Esophagus (tissue), 2 donors: ENCODE results near the gene MACROD2. TPM values are rescaled to one million over a fixed set of nuclear protein-coding genes. Genes with fewer than 3 reads are reported as not detected.

ENCODE experiments used
- H3K27ac ChIP-seq, 2 donors: one replicate each; pipeline ENCODE4 v1.5.1; 2013; ENCODE audit warnings: low read depth in 2 of 2, mild to moderate bottlenecking in 2 of 2, inconsistent platforms in 1 of 2, low read length in 1 of 2, moderate library complexity in 1 of 2
- H3K27me3 ChIP-seq, 2 donors: one replicate each; pipeline ENCODE4 v1.6.1; 2013; ENCODE audit warnings: low read length in 2 of 2, control low read depth in 1 of 2, mild to moderate bottlenecking in 1 of 2; ENCODE audit not compliant: insufficient read depth in 2 of 2, control insufficient read depth in 1 of 2
- H3K36me3 ChIP-seq, 2 donors: one replicate each; pipeline ENCODE4 v1.6.1; 2013; ENCODE audit warnings: low read length in 1 of 2; ENCODE audit not compliant: control insufficient read depth in 2 of 2, insufficient read depth in 2 of 2
- H3K4me1 ChIP-seq, 2 donors: one replicate each; pipeline ENCODE4 v1.6.1; 2013; ENCODE audit warnings: low read length in 1 of 2; ENCODE audit not compliant: control insufficient read depth in 2 of 2, insufficient read depth in 2 of 2
- H3K4me3 ChIP-seq, 2 donors: one replicate each; pipeline ENCODE4 v1.5.1; 2013; ENCODE audit warnings: low read length in 2 of 2, mild to moderate bottlenecking in 2 of 2, low read depth in 1 of 2, moderate library complexity in 1 of 2
- H3K9me3 ChIP-seq, 2 donors: one replicate each; pipeline ENCODE4 v1.6.1; 2013; ENCODE audit warnings: mild to moderate bottlenecking in 2 of 2, low read depth in 1 of 2, low read length in 1 of 2, moderate library complexity in 1 of 2; ENCODE audit not compliant: control insufficient read depth in 2 of 2, insufficient read depth in 1 of 2
- WGBS, 2 donors: extraction: QIAGEN DNeasy Blood & Tissue Kit; methylation state at CpG; one replicate each; pipeline ENCODE4 v1.1.7; 2013; 5-methylcytosine and 5-hydroxymethylcytosine counted together
- polyA plus RNA-seq, 2 donors: library from polyadenylated mRNA; stranded (reverse); fragments of 200-250 nt; gene quantifications; one replicate each; pipeline ENCODE4 v1.2.3, GENCODE V29; 2013
- donor health status: healthy with polysubstance abuse.
- donor health status: Bipolar disorder and iron deficiency.

Gene MACROD2
- polyA plus RNA-seq, 2 donors: 0.64 to 1.9 TPM

DNA sequence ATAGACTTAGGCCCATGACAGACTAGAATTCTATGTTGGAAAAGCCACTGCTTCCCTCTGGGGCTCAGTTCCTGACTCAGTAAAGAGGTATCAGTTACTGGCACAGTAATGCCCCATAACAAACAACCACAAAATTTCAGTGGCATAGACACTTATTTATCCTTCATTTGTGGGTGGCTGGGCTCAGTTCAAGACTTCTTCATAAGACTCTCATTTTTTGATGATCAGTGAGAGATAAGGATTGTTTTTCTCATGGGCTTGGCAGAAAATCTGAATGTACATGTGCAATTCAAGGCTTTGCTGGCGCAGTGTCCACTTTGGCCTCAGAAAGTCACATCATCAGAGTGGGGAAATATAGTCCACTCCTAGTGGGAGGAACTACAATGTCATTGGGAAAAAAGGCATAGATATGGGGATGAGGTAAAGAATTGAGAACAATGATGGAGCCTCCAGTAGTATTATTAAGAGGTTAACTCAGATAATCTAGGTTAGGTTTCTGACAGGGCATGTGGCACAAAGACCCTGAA, 726.7 kb downstream of the MACROD2 start:
- no peak overlapping the region for H3K4me3 ChIP-seq
- H3K4me1 ChIP-seq: no peaks in the 10 kb centered on the region
- no peaks in the 10 kb centered on the region for H3K36me3 ChIP-seq
- H3K27me3 ChIP-seq: no peaks in the 10 kb centered on the region
- no peak overlapping the region for H3K27ac ChIP-seq
- 93 to 94% methylated on average over 1 of the region's 1 CpG for WGBS, 2 donors
- no peaks in the 10 kb centered on the region for H3K9me3 ChIP-seq

DNA sequence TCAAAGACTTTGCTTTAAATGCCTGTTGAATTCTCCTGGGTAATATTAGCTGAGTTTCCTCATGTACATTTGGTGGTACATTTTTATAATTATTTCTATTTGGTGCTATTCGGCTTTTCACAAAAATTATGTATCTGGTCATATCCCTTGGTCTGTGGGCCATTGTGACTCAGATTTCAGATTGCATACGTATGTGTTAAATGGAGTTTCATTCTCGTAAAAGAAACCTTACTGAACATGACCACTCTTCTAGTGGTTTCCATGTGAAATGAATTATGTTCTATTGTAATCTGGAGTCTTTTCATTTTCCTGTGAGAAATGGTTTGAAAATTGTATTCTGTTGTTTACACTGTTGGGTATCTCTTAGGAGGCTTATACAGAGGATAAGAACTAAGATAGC, 728.3 kb downstream of the MACROD2 start:
- no peak overlapping the region for H3K4me3 ChIP-seq
- WGBS, 2 donors: 91 to 95% methylated on average over 3 of the region's 3 CpGs
- H3K27me3 ChIP-seq: no peaks in the 10 kb centered on the region
- H3K4me1 ChIP-seq: no peaks in the 10 kb centered on the region
- no peaks in the 10 kb centered on the region for H3K9me3 ChIP-seq
- no peak overlapping the region for H3K27ac ChIP-seq
- H3K36me3 ChIP-seq: no peaks in the 10 kb centered on the region

DNA sequence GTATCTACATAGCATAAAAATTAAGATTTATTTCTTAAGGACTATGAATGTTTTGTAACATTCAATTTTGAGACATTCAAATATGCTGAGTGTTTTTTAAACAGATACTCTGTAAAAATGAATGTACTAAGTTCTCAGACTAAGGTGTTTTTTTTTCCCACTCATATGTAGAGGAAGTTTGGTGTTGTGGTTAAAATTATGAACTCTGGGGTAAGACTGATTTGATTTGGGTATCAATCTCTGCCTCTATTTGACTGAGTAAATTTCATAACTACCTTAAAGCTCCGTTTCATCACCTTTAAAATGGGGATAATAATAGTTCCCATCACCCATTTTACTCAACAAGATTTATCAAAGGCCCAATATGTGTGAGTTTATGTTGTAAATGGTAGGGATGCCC, 728.7 kb downstream of the MACROD2 start:
- no peak overlapping the region for H3K27ac ChIP-seq

DNA sequence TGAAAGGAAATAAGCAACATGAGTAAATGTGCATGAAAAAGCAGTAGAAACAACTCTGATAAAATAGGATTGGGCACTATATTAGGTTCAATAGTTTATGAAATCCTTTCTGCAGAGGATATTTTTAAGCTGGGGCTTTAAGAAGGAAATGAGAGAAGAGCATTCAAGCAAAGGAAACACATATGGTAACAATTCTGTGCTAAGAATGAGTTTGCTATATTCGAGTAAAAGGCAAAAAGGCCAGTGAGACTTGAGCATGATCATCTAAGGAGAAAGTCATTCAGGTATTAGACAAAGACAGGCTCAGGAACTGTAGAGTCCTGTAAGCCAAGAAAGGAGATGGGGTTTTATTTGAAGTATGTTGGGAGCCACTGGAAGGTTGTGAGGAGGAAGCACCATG, 729.2 kb downstream of the MACROD2 start:
- no peaks in the 10 kb centered on the region for H3K36me3 ChIP-seq
- H3K27me3 ChIP-seq: no peaks in the 10 kb centered on the region
- H3K9me3 ChIP-seq: no peaks in the 10 kb centered on the region
- no peak overlapping the region for H3K27ac ChIP-seq
- H3K4me1 ChIP-seq: no peaks in the 10 kb centered on the region
- 59 to 60% methylated on average over 1 of the region's 1 CpG for WGBS, 2 donors
- H3K4me3 ChIP-seq: no peak overlapping the region

More for the DNA sequence above, 728.7 kb downstream of the MACROD2 start:
- H3K27me3 ChIP-seq: no peaks in the 10 kb centered on the region
- H3K4me1 ChIP-seq: no peaks in the 10 kb centered on the region
- no peaks in the 10 kb centered on the region for H3K9me3 ChIP-seq
- WGBS, 2 donors: 76 to 84% methylated on average over 1 of the region's 1 CpG
- no peak overlapping the region for H3K4me3 ChIP-seq
- H3K36me3 ChIP-seq: no peaks in the 10 kb centered on the region

DNA sequence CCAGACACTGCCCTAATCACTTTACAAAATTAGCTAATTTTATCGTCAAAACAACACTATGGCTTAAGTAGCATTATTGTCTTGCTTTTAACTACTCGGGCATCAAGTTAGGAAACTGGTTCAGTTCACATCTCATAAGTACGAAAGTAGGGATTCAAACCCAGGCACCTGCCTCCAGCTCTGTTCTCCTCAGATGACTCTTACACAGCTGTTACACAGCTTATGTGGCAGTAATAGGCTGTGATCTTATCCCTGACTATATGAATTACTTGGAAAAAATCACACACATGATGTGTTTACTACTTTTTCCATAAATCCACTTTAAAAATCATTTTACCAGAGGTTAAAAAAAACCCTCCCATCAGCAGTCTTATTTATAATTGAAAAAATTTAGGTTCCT, 731.3 kb downstream of the MACROD2 start:
- Histone ChIP-seq H3K36me3 (no peaks in the 10 kb centered on the region), H3K4me1 (no peaks in the 10 kb centered on the region), H3K4me3 (no peak overlapping the region), H3K27me3 (no peaks in the 10 kb centered on the region), H3K27ac (no peak overlapping the region), H3K9me3 (no peaks in the 10 kb centered on the region)
- WGBS, 2 donors: 94 to 98% methylated on average over 3 of the region's 3 CpGs

DNA sequence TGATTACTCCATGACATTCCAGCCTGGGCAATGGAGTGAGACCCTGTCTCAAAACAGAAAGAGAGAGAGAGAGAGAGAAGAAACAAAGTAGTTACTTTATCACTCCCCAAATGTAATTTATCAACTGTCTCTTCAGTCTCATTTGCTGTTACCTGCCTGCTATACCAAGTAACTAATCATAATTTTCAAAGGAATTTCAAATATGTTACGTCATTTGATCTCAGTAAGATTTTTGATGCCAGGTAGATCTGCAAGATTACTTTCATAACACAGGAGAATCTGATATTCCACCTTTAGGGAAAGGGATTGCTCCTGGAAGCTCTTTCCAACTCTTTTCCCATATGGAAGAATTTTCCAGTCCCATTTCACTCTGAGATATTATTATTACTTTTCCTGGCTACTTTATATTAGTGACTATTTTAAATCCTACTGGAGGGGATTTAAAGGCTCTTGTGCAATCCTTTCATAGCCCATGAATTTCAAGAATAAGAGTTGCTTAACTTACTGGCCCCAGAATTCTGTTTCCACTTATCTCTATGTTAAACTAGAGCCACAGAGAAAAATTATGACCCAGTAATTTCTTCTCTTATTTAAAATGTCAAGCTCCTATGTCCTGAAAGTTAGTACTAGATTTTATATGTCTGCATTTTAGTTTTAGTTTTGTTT, 732.3 kb downstream of the MACROD2 start:
- Histone ChIP-seq H3K4me3 (no peak overlapping the region), H3K27me3 (no peaks in the 10 kb centered on the region), H3K36me3 (no peaks in the 10 kb centered on the region), H3K4me1 (no peaks in the 10 kb centered on the region), H3K9me3 (no peaks in the 10 kb centered on the region), H3K27ac (no peak overlapping the region)
- 91 to 92% methylated on average over 1 of the region's 1 CpG for WGBS, 2 donors

DNA sequence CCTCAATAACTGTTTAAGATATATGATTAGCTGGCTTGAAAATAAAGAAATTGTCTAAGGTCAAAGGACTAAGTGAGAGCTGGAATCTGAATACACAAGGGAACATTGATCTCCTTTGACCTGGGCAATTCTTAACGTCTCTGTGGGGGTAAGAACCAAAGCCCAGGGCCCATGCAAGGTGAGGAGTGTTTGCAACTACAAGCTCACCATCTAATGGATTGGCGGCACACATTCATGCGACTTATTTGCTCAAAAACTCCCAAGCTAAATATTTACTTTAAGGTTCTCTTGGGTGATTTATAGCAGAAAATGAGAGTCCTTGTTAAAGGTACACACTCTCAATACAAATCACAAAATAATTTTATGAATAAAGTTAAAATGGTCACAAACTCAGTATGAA, 734.1 kb downstream of the MACROD2 start:
- WGBS, 2 donors: 61 to 76% methylated on average over 3 of the region's 3 CpGs
- Histone ChIP-seq H3K27ac (no peak overlapping the region), H3K4me3 (no peak overlapping the region), H3K27me3 (no peaks in the 10 kb centered on the region), H3K4me1 (no peaks in the 10 kb centered on the region), H3K36me3 (no peaks in the 10 kb centered on the region), H3K9me3 (no peaks in the 10 kb centered on the region)

DNA sequence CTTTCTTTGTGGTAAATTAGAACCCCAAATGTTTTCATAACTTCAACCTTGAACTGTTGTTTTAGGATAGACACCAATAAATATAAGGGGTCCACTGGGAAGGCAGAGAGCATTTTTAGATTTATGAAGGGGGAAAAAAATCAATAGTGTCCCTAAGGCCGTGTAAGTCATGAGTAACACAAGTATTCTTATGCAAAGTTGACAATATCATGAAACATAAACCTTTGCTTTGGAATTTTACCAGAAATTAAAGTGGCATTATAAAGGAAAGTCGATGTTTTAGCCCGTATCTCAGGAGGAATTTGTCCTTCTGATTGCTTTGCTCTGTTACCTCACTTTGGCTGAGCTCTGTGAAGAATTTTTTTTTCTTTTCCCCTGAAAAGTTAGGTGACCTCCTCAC, 737.0 kb downstream of the MACROD2 start:
- 71 to 78% methylated on average over 3 of the region's 3 CpGs for WGBS, 2 donors
- Histone ChIP-seq H3K4me3 (no peak overlapping the region), H3K9me3 (no peaks in the 10 kb centered on the region), H3K27me3 (no peaks in the 10 kb centered on the region), H3K27ac (no peak overlapping the region), H3K36me3 (no peaks in the 10 kb centered on the region), H3K4me1 (no peaks in the 10 kb centered on the region)

DNA sequence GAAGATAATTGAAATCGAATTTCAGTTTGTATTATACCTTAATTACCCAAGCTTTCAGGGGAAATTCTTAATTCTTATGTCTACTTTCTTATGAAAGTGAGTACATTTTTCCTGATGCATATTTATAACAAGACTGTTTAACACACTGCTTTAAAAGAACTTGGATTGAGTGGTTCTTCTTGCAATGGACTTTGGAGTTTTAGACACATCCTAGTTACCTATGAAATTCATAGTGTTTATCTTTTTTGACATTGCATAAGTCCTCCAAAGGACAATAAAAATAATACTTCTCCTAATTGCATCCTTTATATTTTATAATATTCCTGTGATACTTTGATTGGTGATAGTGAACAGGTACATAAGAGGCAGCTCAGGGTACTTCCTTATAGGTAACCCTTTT, 737.7 kb downstream of the MACROD2 start:
- WGBS, 2 donors: 64 to 75% methylated on average over 1 of the region's 1 CpG
- Histone ChIP-seq H3K9me3 (no peaks in the 10 kb centered on the region), H3K4me3 (no peak overlapping the region), H3K4me1 (no peaks in the 10 kb centered on the region), H3K36me3 (no peaks in the 10 kb centered on the region), H3K27ac (no peak overlapping the region), H3K27me3 (no peaks in the 10 kb centered on the region)

DNA sequence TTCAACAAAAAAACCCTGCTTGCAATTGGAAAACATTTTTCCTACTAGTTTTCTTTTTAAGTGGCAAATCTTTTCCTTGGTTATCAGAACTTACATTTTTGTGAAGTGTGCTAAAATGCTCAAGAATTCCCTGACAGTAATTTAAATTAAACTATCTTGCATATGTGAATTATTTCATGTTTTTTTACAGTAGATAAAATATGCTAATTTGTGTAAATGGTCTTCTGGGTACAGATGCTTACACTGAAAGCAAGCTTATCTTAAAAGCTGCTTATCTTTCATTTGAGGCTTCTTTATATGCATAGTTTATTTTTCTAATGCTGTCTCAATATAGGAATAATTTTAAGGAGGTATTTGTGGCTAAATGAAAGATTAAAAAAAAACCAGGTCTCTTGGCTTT, 745.1 kb downstream of the MACROD2 start:
- Histone ChIP-seq H3K4me3 (no peak overlapping the region), H3K27ac (no peak overlapping the region), H3K4me1 (no peaks in the 10 kb centered on the region), H3K36me3 (no peaks in the 10 kb centered on the region), H3K27me3 (no peaks in the 10 kb centered on the region), H3K9me3 (no peaks in the 10 kb centered on the region)
